ENCODE data around the gene SF3B6.

Gene SF3B6

GRCh38 chr2:24018241-24018640 lies 57.9 kb downstream of the SF3B6 start:
- DNase-seq (ENCODE audit: low spot score): no peak

- DNase-seq (ENCODE audit: low spot score): no peak
These were observed 58.4 kb downstream of the SF3B6 start for GRCh38 chr2:24017711-24018110.

Data from germinal center (tissue), 1 donor.